Measurements from ENCODE around the gene ZNF24. TPM values are rescaled to one million over a fixed set of nuclear protein-coding genes. Genes with fewer than 3 reads are reported as not detected.

ZNF24 gene
- total RNA-seq, 1 experiment from 2014 or later: 56.9 TPM

- TF ChIP-seq SMAD4 (CRISPR knock-in tag; IDR thresholded peaks at IDR 0.05) (0 out of 2 replicates have a peak, but pooled peaks have one; percentile 29), PREB (CRISPR knock-in tag; IDR thresholded peaks at IDR 0.05; ENCODE audit: borderline replicate concordance) (no peak), IRF1 (CRISPR knock-in tag; IDR thresholded peaks at IDR 0.05) (no peak), RELA (CRISPR knock-in tag; IDR thresholded peaks at IDR 0.05; ENCODE audit: borderline replicate concordance) (peak; percentile 66; the same call in 1 of the 2 replicates), ZNF423 (CRISPR knock-in tag; IDR thresholded peaks at IDR 0.05) (no peak), TEAD1 (CRISPR knock-in tag; IDR thresholded peaks at IDR 0.05) (peak; percentile 69), NR2C2 (CRISPR knock-in tag; IDR thresholded peaks at IDR 0.05) (no peak), OVOL2 (CRISPR knock-in tag; IDR thresholded peaks at IDR 0.05; ENCODE audit: borderline replicate concordance) (no peak), KAT7 (CRISPR knock-in tag; IDR thresholded peaks at IDR 0.05; ENCODE audit: borderline replicate concordance) (0 out of 2 replicates have a peak, but pooled peaks have one; percentile 24), GABPB1 (CRISPR knock-in tag; IDR thresholded peaks at IDR 0.05) (peak; percentile 58; the same call in 1 of the 2 replicates), ZNF219 (CRISPR knock-in tag; IDR thresholded peaks at IDR 0.05; ENCODE audit: borderline replicate concordance) (peak; percentile 76; the same call in 1 of the 2 replicates), ARID4B (CRISPR knock-in tag; IDR thresholded peaks at IDR 0.05; ENCODE audit: borderline replicate concordance) (peak; percentile 62; the same call in 1 of the 2 replicates), E2F5 (CRISPR knock-in tag; IDR thresholded peaks at IDR 0.05) (peak; percentile 55; the same call in 1 of the 2 replicates), MXD4 (CRISPR knock-in tag; IDR thresholded peaks at IDR 0.05; ENCODE audit: borderline replicate concordance) (no peak), E2F1 (CRISPR knock-in tag; IDR thresholded peaks at IDR 0.05) (no peak), ATF3 (CRISPR knock-in tag; conservative IDR thresholded peaks at IDR 0.05) (no peak), CREB1 (CRISPR knock-in tag; IDR thresholded peaks at IDR 0.05) (peak; percentile 62; the same call in 1 of the 2 replicates), CDX4 (CRISPR knock-in tag; IDR thresholded peaks at IDR 0.05; ENCODE audit: borderline replicate concordance) (no peak), ZNF121 (CRISPR knock-in tag; IDR thresholded peaks at IDR 0.05) (0 out of 2 replicates have a peak, but pooled peaks have one; percentile 1), ZBTB21 (CRISPR knock-in tag; IDR thresholded peaks at IDR 0.05; ENCODE audit: borderline replicate concordance) (no peak), ETV6 (CRISPR knock-in tag; IDR thresholded peaks at IDR 0.05) (peak; percentile 57; the same call in 1 of the 2 replicates)
These were observed 32.8 kb upstream of the ZNF24 start, which contains the start of gene ZNF396 (continued) for GRCh38 chr18:35376742-35377695.

Measured in WTC11 (cell line).